ENCODE measurements around the gene RGS14. TPM values are rescaled to one million over a fixed set of nuclear protein-coding genes. Genes with fewer than 3 reads are reported as not detected.

The RGS14 gene
- total RNA-seq, 2 experiments from 2014 or later: 113 to 124 TPM

GRCh38 chr5:177315411-177315810 lies 42.3 kb upstream of the RGS14 start:
- H3K4me1 Mint-ChIP-seq: peaks cover 34% of the 10 kb centered on the region
- DNase-seq: no peak
- POLR2A ChIA-PET: interaction anchor here (0.6 to 1.5 kb wide), 4 partner anchors 16 to 205 kb away, joined by 3 to 5 read pairs (median 4); partner anchors contain the start of gene LMAN2

GRCh38 chr5:177316005-177316404 lies 41.7 kb upstream of the RGS14 start:
- POLR2A ChIA-PET: interaction anchor here (0.6 to 1.5 kb wide), 4 partner anchors 16 to 204 kb away, joined by 3 to 5 read pairs (median 4); partner anchors contain the start of gene LMAN2
- Mint-ChIP-seq H3K4me3 (no peak overlapping the region), H3K36me3 (peaks cover 13% of the 10 kb centered on the region), H3K9me3 (no peaks in the 10 kb centered on the region), H3K27ac (no peak overlapping the region), H3K4me1 (peaks cover 30% of the 10 kb centered on the region), H3K27me3 (no peaks in the 10 kb centered on the region)
- ATAC-seq (ENCODE audit: low read depth): no peak
- DNase-seq: no peak

More at GRCh38 chr5:177315411-177315810, 42.3 kb upstream of the RGS14 start:
- Mint-ChIP-seq H3K27me3 (no peaks in the 10 kb centered on the region), H3K36me3 (peaks cover 15% of the 10 kb centered on the region), H3K4me3 (no peak overlapping the region), H3K9me3 (no peaks in the 10 kb centered on the region), H3K27ac (no peak overlapping the region)
- ATAC-seq (ENCODE audit: low read depth): no peak

- POLR2A ChIA-PET: no interaction called here
- Mint-ChIP-seq H3K36me3 (peaks cover 16% of the 10 kb centered on the region), H3K9me3 (no peaks in the 10 kb centered on the region), H3K4me1 (peaks cover 31% of the 10 kb centered on the region), H3K27me3 (no peaks in the 10 kb centered on the region), H3K27ac (no peak overlapping the region), H3K4me3 (no peak overlapping the region)
- ATAC-seq (ENCODE audit: low read depth) (peak; percentile 63), DNase-seq (peak; percentile 71)
Measured at GRCh38 chr5:177317959-177318377, 39.8 kb upstream of the RGS14 start.

GRCh38 chr5:177319913-177320588 lies 37.7 kb upstream of the RGS14 start:
- peaks cover 24% of the 10 kb centered on the region for H3K36me3 Mint-ChIP-seq
- no peak overlapping the region for H3K27ac Mint-ChIP-seq

GRCh38 chr5:177320879-177321278 lies 36.8 kb upstream of the RGS14 start:
- H3K9me3 Mint-ChIP-seq: no peaks in the 10 kb centered on the region
- POLR2A ChIA-PET: no interaction called here
- peaks cover 40% of the 10 kb centered on the region for H3K4me1 Mint-ChIP-seq
- ATAC-seq (ENCODE audit: low read depth) (no peak), DNase-seq (no peak)
- no peak overlapping the region for H3K4me3 Mint-ChIP-seq
- peaks cover 26% of the 10 kb centered on the region for H3K36me3 Mint-ChIP-seq
- no peaks in the 10 kb centered on the region for H3K27me3 Mint-ChIP-seq
- no peak overlapping the region for H3K27ac Mint-ChIP-seq

More at GRCh38 chr5:177319913-177320588, 37.7 kb upstream of the RGS14 start:
- Mint-ChIP-seq H3K4me1 (peaks cover 36% of the 10 kb centered on the region), H3K4me3 (no peak overlapping the region), H3K9me3 (no peaks in the 10 kb centered on the region), H3K27me3 (no peaks in the 10 kb centered on the region)
- POLR2A ChIA-PET: interaction anchor here (0.6 to 1.4 kb wide), 6 partner anchors 8 to 136 kb away, joined by 3 to 5 read pairs (median 4); no protein-coding TSS in a partner anchor
- ATAC-seq (ENCODE audit: low read depth): peak; percentile 49
- no peak for DNase-seq

- Mint-ChIP-seq H3K4me3 (no peak overlapping the region), H3K27me3 (no peaks in the 10 kb centered on the region), H3K9me3 (no peaks in the 10 kb centered on the region), H3K4me1 (peaks cover 25% of the 10 kb centered on the region), H3K36me3 (peaks cover 19% of the 10 kb centered on the region), H3K27ac (no peak overlapping the region)
- no peak for ATAC-seq (ENCODE audit: low read depth)
- no peak for DNase-seq
- POLR2A ChIA-PET: interaction anchor here (1.1 kb wide), 1 partner anchor 13 kb away, joined by 3 read pairs; no protein-coding TSS in a partner anchor
Measured at GRCh38 chr5:177325868-177326381, 31.8 kb upstream of the RGS14 start.

- peak overlapping the region; percentile 75 for H3K4me3 Mint-ChIP-seq
- peaks cover 28% of the 10 kb centered on the region for H3K4me1 Mint-ChIP-seq
- POLR2A ChIA-PET: interaction anchor here (0.8 to 1.2 kb wide), 5 partner anchors 9 to 63 kb away, joined by 3 to 5 read pairs (median 3); no protein-coding TSS in a partner anchor
- DNase-seq: no peak
- ATAC-seq (ENCODE audit: low read depth): peak; percentile 71
- H3K27me3 Mint-ChIP-seq: no peaks in the 10 kb centered on the region
- no peaks in the 10 kb centered on the region for H3K9me3 Mint-ChIP-seq
- peaks cover 17% of the 10 kb centered on the region for H3K36me3 Mint-ChIP-seq
- peak overlapping the region; percentile 88 for H3K27ac Mint-ChIP-seq
Measured at GRCh38 chr5:177327539-177328522, 29.9 kb upstream of the RGS14 start.

- H3K4me1 Mint-ChIP-seq: peaks cover 20% of the 10 kb centered on the region
- ATAC-seq (ENCODE audit: low read depth) (no peak), DNase-seq (no peak)
- H3K27me3 Mint-ChIP-seq: no peaks in the 10 kb centered on the region
- no peaks in the 10 kb centered on the region for H3K9me3 Mint-ChIP-seq
- no peak overlapping the region for H3K27ac Mint-ChIP-seq
- H3K4me3 Mint-ChIP-seq: no peak overlapping the region
- H3K36me3 Mint-ChIP-seq: peaks cover 20% of the 10 kb centered on the region
- POLR2A ChIA-PET: interaction anchor here (0.8 to 1.2 kb wide), 3 partner anchors 9 to 62 kb away, joined by 3 to 5 read pairs (median 5); no protein-coding TSS in a partner anchor
Measured at GRCh38 chr5:177328545-177329231, 29.0 kb upstream of the RGS14 start.

- H3K4me1 Mint-ChIP-seq: peaks cover 16% of the 10 kb centered on the region
- DNase-seq: no peak
- H3K36me3 Mint-ChIP-seq: peaks cover 18% of the 10 kb centered on the region
Measured at GRCh38 chr5:177329883-177330282, 27.8 kb upstream of the RGS14 start.

GRCh38 chr5:177330991-177331842 lies 26.5 kb upstream of the RGS14 start:
- no peaks in the 10 kb centered on the region for H3K9me3 Mint-ChIP-seq
- H3K27ac Mint-ChIP-seq: no peak overlapping the region
- no peak for ATAC-seq (ENCODE audit: low read depth)
- no peaks in the 10 kb centered on the region for H3K27me3 Mint-ChIP-seq
- POLR2A ChIA-PET: interaction anchor here (1.4 kb wide), 1 partner anchor 18 kb away, joined by 3 read pairs; no protein-coding TSS in a partner anchor
- peaks cover 14% of the 10 kb centered on the region for H3K4me1 Mint-ChIP-seq
- no peak overlapping the region for H3K4me3 Mint-ChIP-seq
- DNase-seq: no peak
- H3K36me3 Mint-ChIP-seq: peaks cover 20% of the 10 kb centered on the region

More at GRCh38 chr5:177329883-177330282, 27.8 kb upstream of the RGS14 start:
- no peak for ATAC-seq (ENCODE audit: low read depth)
- H3K27ac Mint-ChIP-seq: no peak overlapping the region
- H3K4me3 Mint-ChIP-seq: no peak overlapping the region
- POLR2A ChIA-PET: no interaction called here
- no peaks in the 10 kb centered on the region for H3K9me3 Mint-ChIP-seq
- no peaks in the 10 kb centered on the region for H3K27me3 Mint-ChIP-seq

- Mint-ChIP-seq H3K4me3 (no peak overlapping the region), H3K9me3 (no peaks in the 10 kb centered on the region), H3K36me3 (peaks cover 24% of the 10 kb centered on the region), H3K27me3 (no peaks in the 10 kb centered on the region), H3K4me1 (peaks cover 16% of the 10 kb centered on the region), H3K27ac (no peak overlapping the region)
- POLR2A ChIA-PET: interaction anchor here (1.4 to 1.5 kb wide), 2 partner anchors 19 to 20 kb away, joined by 3 read pairs; partner anchors contain the start of gene LMAN2
- ATAC-seq (ENCODE audit: low read depth) (no peak), DNase-seq (no peak)
Measured at GRCh38 chr5:177332031-177332895, 25.5 kb upstream of the RGS14 start.
